AG20443 (cell line): Measurements from ENCODE around the gene WWOX.

Experiments used
- DNase-seq: peaks from one replicate; pipeline ENCODE4 v3.0.0; 2012; ENCODE audit warnings: low spot score, mixed read lengths

Gene WWOX

GRCh38 chr16:78300469-78300868, 201.0 kb downstream of the WWOX start:
- no peak for DNase-seq

- no peak for DNase-seq
Measured at GRCh38 chr16:78303946-78304345, 204.5 kb downstream of the WWOX start.

- no peak for DNase-seq
Measured at GRCh38 chr16:78306361-78306760, 206.9 kb downstream of the WWOX start.

- DNase-seq = no peak
Measured at GRCh38 chr16:78307824-78308528, 208.5 kb downstream of the WWOX start.

- DNase-seq = no peak
Measured at GRCh38 chr16:78309763-78310162, 210.3 kb downstream of the WWOX start.

GRCh38 chr16:78310196-78310595, 210.7 kb downstream of the WWOX start:
- no peak for DNase-seq

- no peak for DNase-seq
Measured at GRCh38 chr16:78310990-78311561, 211.6 kb downstream of the WWOX start.

GRCh38 chr16:78311831-78312230, 212.4 kb downstream of the WWOX start:
- DNase-seq = no peak

- no peak for DNase-seq
Measured at GRCh38 chr16:78317564-78318240, 218.2 kb downstream of the WWOX start.

GRCh38 chr16:78321620-78322360, 222.3 kb downstream of the WWOX start:
- DNase-seq = no peak

- no peak for DNase-seq
Measured at GRCh38 chr16:78323315-78323714, 223.9 kb downstream of the WWOX start.

- no peak for DNase-seq
Measured at GRCh38 chr16:78324649-78325285, 225.3 kb downstream of the WWOX start.

- DNase-seq = no peak
Measured at GRCh38 chr16:78325468-78326352, 226.3 kb downstream of the WWOX start.

GRCh38 chr16:78326731-78327130, 227.3 kb downstream of the WWOX start:
- no peak for DNase-seq

- DNase-seq = no peak
Measured at GRCh38 chr16:78331731-78332130, 232.3 kb downstream of the WWOX start.

- DNase-seq = no peak
Measured at GRCh38 chr16:78333808-78334207, 234.4 kb downstream of the WWOX start.

- no peak for DNase-seq
Measured at GRCh38 chr16:78340590-78340989, 241.1 kb downstream of the WWOX start.

GRCh38 chr16:78348068-78348467, 248.6 kb downstream of the WWOX start:
- DNase-seq = no peak

GRCh38 chr16:78348886-78349285, 249.4 kb downstream of the WWOX start:
- DNase-seq = no peak

- no peak for DNase-seq
Measured at GRCh38 chr16:78352184-78352583, 252.7 kb downstream of the WWOX start.

- DNase-seq = no peak
Measured at GRCh38 chr16:78353640-78354275, 254.3 kb downstream of the WWOX start.
